HCT116 (cell line): ENCODE results near the gene REPS2. TPM values are rescaled to one million over a fixed set of nuclear protein-coding genes. Genes with fewer than 3 reads are reported as not detected.

ENCODE experiments used
- ATAC-seq: fragments of 200-7000 bp; cut with Tn5 transposase; 2 replicates; pipeline ENCODE4 v1.9.1; 2020; ENCODE audit warnings: mild to moderate bottlenecking, moderate library complexity
- BruUV-seq: library from RNA; stranded (reverse); fragments of 400-500 nt; replicated peaks from 2 replicates; lab custom pipeline; 2021; lab: Mats Ljungman, UMichigan
- CTCF ChIA-PET: fragments of 300-600 bp; sonication (Branson Sonifier 250); formaldehyde crosslinking; loops from one replicate; lab custom pipeline; 2021; ENCODE audit warnings: antibody characterized with exemption; lab: Charles Lee
- POLR2A ChIA-PET: fragments of 300-600, 350-600 bp; sonication (Branson Sonifier 250); formaldehyde crosslinking; loops from one replicate; lab custom pipeline; 2021; ENCODE audit warnings: antibody characterized with exemption; lab: Charles Lee
- RAD21 ChIA-PET, 2 experiments: fragments of 300-600 bp; sonication (Branson Sonifier 250); formaldehyde crosslinking; loops; one replicate each; lab custom pipeline; 2023; ENCODE audit warnings: low total read pairs in 2 of 2; ENCODE audit not compliant: uncharacterized antibody in 2 of 2, unreplicated experiment in 2 of 2, low non-redundant PET in 1 of 2; lab: Charles Lee
- DNase-seq: peaks from one replicate; pipeline ENCODE4 v3.0.0-alpha.2; 2010; ENCODE audit warnings: low read depth, low spot score
- H2AFZ ChIP-seq: fragments of 200-600 bp; shearing (Covaris generic), sonication (generic); 2 replicates; pipeline ENCODE4 v1.6.1; 2017; ENCODE audit warnings: low read depth, mixed run types, mixed read lengths, antibody characterized with exemption, low read length; ENCODE audit not compliant: poor library complexity, severe bottlenecking
- H3K27ac ChIP-seq: 2 replicates; pipeline ENCODE4 v1.5.1; 2012; ENCODE audit warnings: low read depth, low read length
- H3K27me3 ChIP-seq: fragments of 200-600 bp; sonication (generic); 2 replicates; pipeline ENCODE4 v1.6.1; 2016; ENCODE audit warnings: mixed run types, low read length, mixed read lengths; ENCODE audit not compliant: insufficient read depth
- H3K36me3 ChIP-seq, 2 experiments: fragments of 200-500 bp in 1 of 2; fragments of 200-600 bp in 1 of 2; sonication (Bioruptor generic) in 1 of 2; sonication (generic) in 1 of 2; 2 replicates each; pipeline versions ENCODE4 v1.5.1 to v1.6.1; 2014 to 2016; ENCODE audit warnings: low read length in 2 of 2, inconsistent platforms in 1 of 2, mixed read lengths in 1 of 2, mixed run types in 1 of 2; ENCODE audit not compliant: insufficient read depth in 2 of 2, control insufficient read depth in 1 of 2
- H3K4me1 ChIP-seq, 2 experiments: fragments of 200-600 bp in 1 of 2; sonication (generic) in 1 of 2; 2 replicates each; pipeline versions ENCODE4 v1.5.1 to v1.6.1; 2012 to 2017; ENCODE audit warnings: low read length in 2 of 2, inconsistent platforms in 1 of 2, mild to moderate bottlenecking in 1 of 2, mixed read lengths in 1 of 2, mixed run types in 1 of 2, moderate library complexity in 1 of 2; ENCODE audit not compliant: insufficient read depth in 2 of 2, control insufficient read depth in 1 of 2
- H3K4me2 ChIP-seq: fragments of 200-600 bp; sonication (generic); 2 replicates; pipeline ENCODE4 v1.6.1; 2017; ENCODE audit warnings: mixed run types, low read length, mixed read lengths
- H3K4me3 ChIP-seq, 2 experiments: fragments of 200-600 bp in 1 of 2; sonication (generic) in 1 of 2; replicated peaks in 1 of 2; 2 replicates each; pipeline ENCODE4 v1.5.1; 2011 to 2016; ENCODE audit warnings: low read length in 2 of 2, control low read depth in 1 of 2, low read depth in 1 of 2, mild to moderate bottlenecking in 1 of 2, mixed read lengths in 1 of 2, mixed run types in 1 of 2
- H3K79me2 ChIP-seq: fragments of 200-600 bp; sonication (generic); 2 replicates; pipeline ENCODE4 v1.6.1; 2017; ENCODE audit warnings: mild to moderate bottlenecking, mixed run types, low read length, moderate library complexity, mixed read lengths; ENCODE audit not compliant: insufficient read depth
- H3K9ac ChIP-seq: fragments of 200-600 bp; sonication (generic); 2 replicates; pipeline ENCODE4 v1.6.1; 2016; ENCODE audit warnings: low read length, mixed read lengths
- H3K9me2 ChIP-seq: fragments of 200-600 bp; sonication (generic), shearing (Covaris generic); 2 replicates; pipeline ENCODE4 v1.6.1; 2017; ENCODE audit warnings: mixed run types, mild to moderate bottlenecking, moderate library complexity; ENCODE audit not compliant: insufficient read depth
- H3K9me3 ChIP-seq, 2 experiments: fragments of 200-500 bp in 1 of 2; fragments of 200-600 bp in 1 of 2; sonication (Bioruptor generic) in 1 of 2; sonication (generic) in 1 of 2; 2 replicates each; pipeline ENCODE4 v1.6.1; 2014 to 2017; ENCODE audit warnings: low read length in 2 of 2, mixed read lengths in 2 of 2, inconsistent platforms in 1 of 2, low read depth in 1 of 2, mild to moderate bottlenecking in 1 of 2, mixed run types in 1 of 2, moderate library complexity in 1 of 2; ENCODE audit not compliant: control insufficient read depth in 1 of 2, insufficient read depth in 1 of 2
- H4K20me1 ChIP-seq: fragments of 200-600 bp; sonication (generic), shearing (Covaris generic); 2 replicates; pipeline ENCODE4 v1.6.1; 2017; ENCODE audit warnings: mixed run types, mild to moderate bottlenecking, moderate library complexity; ENCODE audit not compliant: insufficient read depth
- EGR1 ChIP-seq: IDR thresholded peaks from 2 replicates; pipeline ENCODE4 v1.6.1; 2012; ENCODE audit warnings: low read depth
- EZH2 ChIP-seq: fragments of 200-600 bp; sonication (generic); IDR thresholded peaks from 2 replicates; pipeline ENCODE4 v1.6.1; 2017; ENCODE audit warnings: antibody characterized with exemption, mixed run types
- EZH2phosphoT487 ChIP-seq: fragments of 200-600 bp; IDR thresholded peaks from 2 replicates; pipeline ENCODE4 v1.6.1; 2018; ENCODE audit warnings: antibody characterized with exemption, borderline replicate concordance
- FOSL1 ChIP-seq: IDR thresholded peaks from 2 replicates; pipeline ENCODE4 v1.6.1; 2012; ENCODE audit warnings: low read depth
- JUND ChIP-seq: IDR thresholded peaks from 2 replicates; pipeline ENCODE4 v1.6.1; 2012
- ZFX ChIP-seq: fragments of 450-650 bp; IDR thresholded peaks from 2 replicates; pipeline ENCODE4 v1.6.1; 2017
- ZNF274 ChIP-seq: fragments of 200-500 bp; sonication (Bioruptor generic); IDR thresholded peaks from 2 replicates; pipeline ENCODE4 v1.6.1; 2014; ENCODE audit warnings: mild to moderate bottlenecking, low read depth, low read length, inconsistent platforms
- intact Hi-C: fragments of 100-400 bp; cut with micrococcal nuclease; formaldehyde crosslinking; loops from 2 replicates; pipeline ENCODE4 v1.10.0; 2022
- total RNA-seq: library from RNA; stranded (reverse); gene quantifications from one replicate; pipeline ENCODE4 v1.2.1, GENCODE V29; 2021; ENCODE audit not compliant: unreplicated experiment
- TF ChIP-seq, protein P1 (sequence below): IDR thresholded peaks from 2 replicates; pipeline ENCODE4 v1.6.1; 2012
- TF ChIP-seq, protein P2 (sequence below): IDR thresholded peaks from 2 replicates; pipeline ENCODE4 v1.6.1; 2012; ENCODE audit warnings: low read depth
- TF ChIP-seq, protein P3 (sequence below): IDR thresholded peaks from 2 replicates; pipeline ENCODE4 v1.6.1; 2011; ENCODE audit warnings: mild to moderate bottlenecking, low read length, moderate library complexity; ENCODE audit not compliant: insufficient replicate concordance; ENCODE audit errors: extremely low read depth

The REPS2 gene
- total RNA-seq, 1 experiment from 2014 or later, result 4.5 TPM

DNA sequence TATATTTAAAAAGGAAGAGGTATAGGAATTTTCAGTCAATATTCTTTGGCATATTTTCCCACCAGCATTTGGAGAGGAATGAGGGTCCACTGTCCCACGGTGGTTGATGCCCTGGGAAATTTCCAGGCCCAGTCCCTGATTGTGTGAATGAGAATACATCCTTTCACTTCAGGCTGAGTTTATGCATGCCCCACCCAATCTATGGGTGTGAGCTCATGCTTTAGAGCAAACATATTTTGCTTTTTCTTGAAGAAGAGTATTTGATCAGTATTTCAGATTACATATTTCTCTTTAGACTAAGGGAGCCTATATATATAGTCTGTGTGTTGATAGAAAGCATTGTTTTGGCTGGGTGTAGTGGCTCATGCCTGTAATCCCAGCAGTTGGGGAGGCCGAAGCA lies 77.2 kb downstream of the REPS2 start:
- BruUV-seq, result no TSS peak
- CTCF ChIA-PET, result no interaction called here
- no peak for TF ChIP-seq ZFX
- TF ChIP-seq, protein P1, sequence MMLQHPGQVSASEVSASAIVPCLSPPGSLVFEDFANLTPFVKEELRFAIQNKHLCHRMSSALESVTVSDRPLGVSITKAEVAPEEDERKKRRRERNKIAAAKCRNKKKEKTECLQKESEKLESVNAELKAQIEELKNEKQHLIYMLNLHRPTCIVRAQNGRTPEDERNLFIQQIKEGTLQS, result no peak
- TF ChIP-seq, protein P2, sequence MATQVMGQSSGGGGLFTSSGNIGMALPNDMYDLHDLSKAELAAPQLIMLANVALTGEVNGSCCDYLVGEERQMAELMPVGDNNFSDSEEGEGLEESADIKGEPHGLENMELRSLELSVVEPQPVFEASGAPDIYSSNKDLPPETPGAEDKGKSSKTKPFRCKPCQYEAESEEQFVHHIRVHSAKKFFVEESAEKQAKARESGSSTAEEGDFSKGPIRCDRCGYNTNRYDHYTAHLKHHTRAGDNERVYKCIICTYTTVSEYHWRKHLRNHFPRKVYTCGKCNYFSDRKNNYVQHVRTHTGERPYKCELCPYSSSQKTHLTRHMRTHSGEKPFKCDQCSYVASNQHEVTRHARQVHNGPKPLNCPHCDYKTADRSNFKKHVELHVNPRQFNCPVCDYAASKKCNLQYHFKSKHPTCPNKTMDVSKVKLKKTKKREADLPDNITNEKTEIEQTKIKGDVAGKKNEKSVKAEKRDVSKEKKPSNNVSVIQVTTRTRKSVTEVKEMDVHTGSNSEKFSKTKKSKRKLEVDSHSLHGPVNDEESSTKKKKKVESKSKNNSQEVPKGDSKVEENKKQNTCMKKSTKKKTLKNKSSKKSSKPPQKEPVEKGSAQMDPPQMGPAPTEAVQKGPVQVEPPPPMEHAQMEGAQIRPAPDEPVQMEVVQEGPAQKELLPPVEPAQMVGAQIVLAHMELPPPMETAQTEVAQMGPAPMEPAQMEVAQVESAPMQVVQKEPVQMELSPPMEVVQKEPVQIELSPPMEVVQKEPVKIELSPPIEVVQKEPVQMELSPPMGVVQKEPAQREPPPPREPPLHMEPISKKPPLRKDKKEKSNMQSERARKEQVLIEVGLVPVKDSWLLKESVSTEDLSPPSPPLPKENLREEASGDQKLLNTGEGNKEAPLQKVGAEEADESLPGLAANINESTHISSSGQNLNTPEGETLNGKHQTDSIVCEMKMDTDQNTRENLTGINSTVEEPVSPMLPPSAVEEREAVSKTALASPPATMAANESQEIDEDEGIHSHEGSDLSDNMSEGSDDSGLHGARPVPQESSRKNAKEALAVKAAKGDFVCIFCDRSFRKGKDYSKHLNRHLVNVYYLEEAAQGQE, result no peak
- no peak for TF ChIP-seq EGR1
- TF ChIP-seq EZH2phosphoT487, result no peak
- Histone ChIP-seq H3K4me2 (no peak overlapping the region), H4K20me1 (no peaks in the 10 kb centered on the region), H2AFZ (no peak overlapping the region), H3K4me3 (no peak overlapping the region), H3K27ac (no peak overlapping the region), H3K79me2 (no peaks in the 10 kb centered on the region), H3K9ac (no peak overlapping the region), H3K9me3 (no peaks in the 10 kb centered on the region), H3K27me3 (no peaks in the 10 kb centered on the region), H3K4me1 (no peaks in the 10 kb centered on the region), H3K9me2 (no peaks in the 10 kb centered on the region), H3K36me3 (no peaks in the 10 kb centered on the region)
- RAD21 ChIA-PET, result no interaction called here
- POLR2A ChIA-PET, result no interaction called here
- no peak for DNase-seq
- intact Hi-C loops, result no loop called here
- no peak for ATAC-seq

DNA sequence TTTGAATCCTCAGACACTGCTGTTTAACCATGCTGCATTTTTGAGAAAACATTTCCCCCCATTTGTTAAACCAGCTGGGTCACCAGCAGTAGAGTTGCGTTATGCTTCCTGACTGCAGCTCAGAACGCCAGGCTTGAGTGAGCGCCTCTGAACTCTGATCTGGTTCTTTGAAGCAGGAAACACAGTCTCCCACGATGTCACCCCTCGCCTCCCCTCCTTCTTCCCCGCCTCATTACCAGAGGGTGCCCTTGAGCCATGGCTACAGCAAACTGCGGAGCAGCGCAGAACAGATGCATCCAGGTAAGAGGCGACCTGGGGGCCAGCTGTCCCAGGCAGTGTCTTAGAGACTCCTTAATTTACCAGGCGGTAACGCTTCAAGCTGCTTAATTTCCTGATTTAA lies 78.4 kb downstream of the REPS2 start:
- Histone ChIP-seq H3K9me2 (no peaks in the 10 kb centered on the region), H3K9ac (no peak overlapping the region), H3K4me2 (no peak overlapping the region), H3K27me3 (no peaks in the 10 kb centered on the region), H3K9me3 (no peaks in the 10 kb centered on the region), H3K79me2 (no peaks in the 10 kb centered on the region), H3K4me1 (no peaks in the 10 kb centered on the region), H3K4me3 (no peak overlapping the region), H4K20me1 (no peaks in the 10 kb centered on the region), H3K27ac (no peak overlapping the region), H3K36me3 (no peaks in the 10 kb centered on the region)
- ChIA-PET CTCF (no interaction called here), POLR2A (no interaction called here)
- ATAC-seq (no peak), DNase-seq (no peak)
- TF ChIP-seq, protein P2, result no peak
- TF ChIP-seq JUND (no peak), FOSL1 (no peak), ZNF274 (no peak), EZH2phosphoT487 (no peak), EZH2 (no peak)
- TF ChIP-seq, protein P3, sequence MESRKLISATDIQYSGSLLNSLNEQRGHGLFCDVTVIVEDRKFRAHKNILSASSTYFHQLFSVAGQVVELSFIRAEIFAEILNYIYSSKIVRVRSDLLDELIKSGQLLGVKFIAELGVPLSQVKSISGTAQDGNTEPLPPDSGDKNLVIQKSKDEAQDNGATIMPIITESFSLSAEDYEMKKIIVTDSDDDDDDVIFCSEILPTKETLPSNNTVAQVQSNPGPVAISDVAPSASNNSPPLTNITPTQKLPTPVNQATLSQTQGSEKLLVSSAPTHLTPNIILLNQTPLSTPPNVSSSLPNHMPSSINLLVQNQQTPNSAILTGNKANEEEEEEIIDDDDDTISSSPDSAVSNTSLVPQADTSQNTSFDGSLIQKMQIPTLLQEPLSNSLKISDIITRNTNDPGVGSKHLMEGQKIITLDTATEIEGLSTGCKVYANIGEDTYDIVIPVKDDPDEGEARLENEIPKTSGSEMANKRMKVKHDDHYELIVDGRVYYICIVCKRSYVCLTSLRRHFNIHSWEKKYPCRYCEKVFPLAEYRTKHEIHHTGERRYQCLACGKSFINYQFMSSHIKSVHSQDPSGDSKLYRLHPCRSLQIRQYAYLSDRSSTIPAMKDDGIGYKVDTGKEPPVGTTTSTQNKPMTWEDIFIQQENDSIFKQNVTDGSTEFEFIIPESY, result no peak
- TF ChIP-seq, all 23 proteins: peak for 0
- intact Hi-C loops, result no loop called here
- no peak overlapping the region for H2AFZ ChIP-seq
- BruUV-seq, result no TSS peak
- RAD21 ChIA-PET, result no interaction called here
